Measurements from ENCODE around the gene DACT2. TPM values are rescaled to one million over a fixed set of nuclear protein-coding genes. Genes with fewer than 3 reads are reported as not detected.

DACT2 gene
- total RNA-seq, 1 experiment from 2014 or later = 3.3 TPM

GRCh38 chr6:168353041-168353440 is 33.5 kb upstream of the DACT2 start:
- in situ Hi-C loops (cut with HindIII; ENCODE audit: low pct_unique_long_range_greater_than_20kb, low sequenced_read_pairs) = no loop called here
- intact Hi-C loops (cut with micrococcal nuclease; ENCODE audit: unreplicated experiment) = no loop called here
- ChIA-PET CTCF (no interaction called here), POLR2A (no interaction called here)
- Histone ChIP-seq H3K4me3 (ENCODE audit: low read depth in 2 of 2, low read length in 2 of 2) (no peak overlapping the region), H3K4me1 (ENCODE audit: control insufficient read depth, insufficient read depth, low read length) (no peaks in the 10 kb centered on the region), H3K36me3 (ENCODE audit: control insufficient read depth, insufficient read depth, low read length) (no peaks in the 10 kb centered on the region), H3K27ac (ENCODE audit: low read length) (no peak overlapping the region), H3K27me3 (ENCODE audit: control insufficient read depth, insufficient read depth, low read length) (no peaks in the 10 kb centered on the region), H3K9me3 (ENCODE audit: control insufficient read depth, insufficient read depth, low read depth, low read length) (peaks cover 4% of the 10 kb centered on the region; the same call in 1 of the 2 replicates)
- DNase-seq (ENCODE audit: low read depth, low spot score) = no peak
- no TSS peak for BruUV-seq (replicated peaks)
- TF ChIP-seq REST (IDR thresholded peaks at IDR 0.05; ENCODE audit: insufficient read depth in 1 of 2, low read depth in 2 of 2, low read length in 1 of 2) = no peak
- TF ChIP-seq TCF7L2 (IDR thresholded peaks at IDR 0.05; ENCODE audit: low read depth, low read length) = no peak
- TF ChIP-seq POLR2AphosphoS5 (IDR thresholded peaks at IDR 0.05; ENCODE audit: low read depth, low read length) = no peak
- no peak for TF ChIP-seq CTCF (IDR thresholded peaks at IDR 0.05)
- TF ChIP-seq SIN3A (IDR thresholded peaks at IDR 0.05; ENCODE audit: borderline replicate concordance, insufficient read depth, low read depth, low read length) = no peak
- no peak for ATAC-seq

- BruUV-seq (replicated peaks) = no TSS peak
- H3K4me3 ChIP-seq (ENCODE audit: low read depth in 2 of 2, low read length in 2 of 2) = no peak overlapping the region
- H3K36me3 ChIP-seq (ENCODE audit: control insufficient read depth, insufficient read depth, low read length) = no peaks in the 10 kb centered on the region
- H3K27me3 ChIP-seq (ENCODE audit: control insufficient read depth, insufficient read depth, low read length) = no peaks in the 10 kb centered on the region
- in situ Hi-C loops (cut with HindIII; ENCODE audit: low pct_unique_long_range_greater_than_20kb, low sequenced_read_pairs) = no loop called here
- ATAC-seq (no peak), DNase-seq (ENCODE audit: low read depth, low spot score) (no peak)
- intact Hi-C loops (cut with micrococcal nuclease; ENCODE audit: unreplicated experiment) = no loop called here
- ChIA-PET CTCF (no interaction called here), POLR2A (no interaction called here)
- H3K4me1 ChIP-seq (ENCODE audit: control insufficient read depth, insufficient read depth, low read length) = no peaks in the 10 kb centered on the region
- peaks cover 4% of the 10 kb centered on the region; the same call in 1 of the 2 replicates for H3K9me3 ChIP-seq (ENCODE audit: control insufficient read depth, insufficient read depth, low read depth, low read length)
- no peak overlapping the region for H3K27ac ChIP-seq (ENCODE audit: low read length)
- no peak for TF ChIP-seq TCF7L2 (IDR thresholded peaks at IDR 0.05; ENCODE audit: low read depth, low read length)
- TF ChIP-seq POLR2AphosphoS5 (IDR thresholded peaks at IDR 0.05; ENCODE audit: low read depth, low read length) = no peak
- no peak for TF ChIP-seq CTCF (IDR thresholded peaks at IDR 0.05)
- TF ChIP-seq REST (IDR thresholded peaks at IDR 0.05; ENCODE audit: insufficient read depth in 1 of 2, low read depth in 2 of 2, low read length in 1 of 2) = no peak
- no peak for TF ChIP-seq SIN3A (IDR thresholded peaks at IDR 0.05; ENCODE audit: borderline replicate concordance, insufficient read depth, low read depth, low read length)
Measured at GRCh38 chr6:168352096-168352495, 32.5 kb upstream of the DACT2 start.

Data from Panc1 (cell line).